ENCODE data around the gene ZNF804A.
"Not testable (repeated sequence)": the region's sequence is repeated elsewhere in the genome, so short reads cannot be mapped to it uniquely, and the experiment has no call there.

Gene ZNF804A

GRCh38 chr2:184721881-184722280 is 123.6 kb downstream of the ZNF804A start:
- DNase-seq (ENCODE audit: low read depth, low spot score), result no peak

- no peak for DNase-seq (ENCODE audit: low read depth, low spot score)
These were observed 129.5 kb downstream of the ZNF804A start for GRCh38 chr2:184727813-184728212.

- DNase-seq (ENCODE audit: low read depth, low spot score), result no peak
These were observed 130.1 kb downstream of the ZNF804A start for GRCh38 chr2:184728411-184728810.

- DNase-seq (ENCODE audit: low read depth, low spot score), result no peak
These were observed 131.3 kb downstream of the ZNF804A start for GRCh38 chr2:184729581-184729980.

GRCh38 chr2:184730288-184730687 is 132.0 kb downstream of the ZNF804A start:
- DNase-seq (ENCODE audit: low read depth, low spot score), result no peak

- no peak for DNase-seq (ENCODE audit: low read depth, low spot score)
These were observed 136.0 kb downstream of the ZNF804A start for GRCh38 chr2:184734338-184734737.

- DNase-seq (ENCODE audit: low read depth, low spot score), result no peak
These were observed 137.3 kb downstream of the ZNF804A start for GRCh38 chr2:184735611-184736010.

- DNase-seq (ENCODE audit: low read depth, low spot score), result no peak
These were observed 144.8 kb downstream of the ZNF804A start for GRCh38 chr2:184743096-184743495.

- no peak for DNase-seq (ENCODE audit: low read depth, low spot score)
These were observed 157.8 kb downstream of the ZNF804A start for GRCh38 chr2:184756161-184756560.

GRCh38 chr2:184756885-184757284 is 158.6 kb downstream of the ZNF804A start:
- DNase-seq (ENCODE audit: low read depth, low spot score), result no peak

- DNase-seq (ENCODE audit: low read depth, low spot score), result not testable (repeated sequence)
These were observed 161.4 kb downstream of the ZNF804A start for GRCh38 chr2:184759557-184760255.

GRCh38 chr2:184760931-184761330 is 162.6 kb downstream of the ZNF804A start:
- DNase-seq (ENCODE audit: low read depth, low spot score), result no peak

GRCh38 chr2:184765112-184765895 is 167.0 kb downstream of the ZNF804A start:
- no peak for DNase-seq (ENCODE audit: low read depth, low spot score)

- no peak for DNase-seq (ENCODE audit: low read depth, low spot score)
These were observed 168.7 kb downstream of the ZNF804A start for GRCh38 chr2:184767059-184767458.

GRCh38 chr2:184769023-184769422 is 170.7 kb downstream of the ZNF804A start:
- DNase-seq (ENCODE audit: low read depth, low spot score), result no peak

- DNase-seq (ENCODE audit: low read depth, low spot score), result no peak
These were observed 171.4 kb downstream of the ZNF804A start for GRCh38 chr2:184769686-184770085.

GRCh38 chr2:184779777-184780176 is 181.4 kb downstream of the ZNF804A start:
- no peak for DNase-seq (ENCODE audit: low read depth, low spot score)

GRCh38 chr2:184780384-184780783 is 182.1 kb downstream of the ZNF804A start:
- DNase-seq (ENCODE audit: low read depth, low spot score), result no peak

- DNase-seq (ENCODE audit: low read depth, low spot score), result no peak
These were observed 182.6 kb downstream of the ZNF804A start for GRCh38 chr2:184780944-184781343.

- DNase-seq (ENCODE audit: low read depth, low spot score), result no peak
These were observed 185.2 kb downstream of the ZNF804A start for GRCh38 chr2:184783576-184783975.

- DNase-seq (ENCODE audit: low read depth, low spot score), result no peak
These were observed 194.8 kb downstream of the ZNF804A start for GRCh38 chr2:184793176-184793575.

- DNase-seq (ENCODE audit: low read depth, low spot score), result no peak
These were observed 201.1 kb downstream of the ZNF804A start for GRCh38 chr2:184799379-184799778.

GRCh38 chr2:184814421-184814820 is 216.1 kb downstream of the ZNF804A start:
- no peak for DNase-seq (ENCODE audit: low read depth, low spot score)

Measured in activated CD4-positive, CD25-positive, alpha-beta regulatory T cell treated with anti-CD3 and anti-CD28 coated beads, Interleukin-2, amount 50 U/mL, for 16 hours (primary cell).